ENCODE data around the gene HNRNPLL.

DNA sequence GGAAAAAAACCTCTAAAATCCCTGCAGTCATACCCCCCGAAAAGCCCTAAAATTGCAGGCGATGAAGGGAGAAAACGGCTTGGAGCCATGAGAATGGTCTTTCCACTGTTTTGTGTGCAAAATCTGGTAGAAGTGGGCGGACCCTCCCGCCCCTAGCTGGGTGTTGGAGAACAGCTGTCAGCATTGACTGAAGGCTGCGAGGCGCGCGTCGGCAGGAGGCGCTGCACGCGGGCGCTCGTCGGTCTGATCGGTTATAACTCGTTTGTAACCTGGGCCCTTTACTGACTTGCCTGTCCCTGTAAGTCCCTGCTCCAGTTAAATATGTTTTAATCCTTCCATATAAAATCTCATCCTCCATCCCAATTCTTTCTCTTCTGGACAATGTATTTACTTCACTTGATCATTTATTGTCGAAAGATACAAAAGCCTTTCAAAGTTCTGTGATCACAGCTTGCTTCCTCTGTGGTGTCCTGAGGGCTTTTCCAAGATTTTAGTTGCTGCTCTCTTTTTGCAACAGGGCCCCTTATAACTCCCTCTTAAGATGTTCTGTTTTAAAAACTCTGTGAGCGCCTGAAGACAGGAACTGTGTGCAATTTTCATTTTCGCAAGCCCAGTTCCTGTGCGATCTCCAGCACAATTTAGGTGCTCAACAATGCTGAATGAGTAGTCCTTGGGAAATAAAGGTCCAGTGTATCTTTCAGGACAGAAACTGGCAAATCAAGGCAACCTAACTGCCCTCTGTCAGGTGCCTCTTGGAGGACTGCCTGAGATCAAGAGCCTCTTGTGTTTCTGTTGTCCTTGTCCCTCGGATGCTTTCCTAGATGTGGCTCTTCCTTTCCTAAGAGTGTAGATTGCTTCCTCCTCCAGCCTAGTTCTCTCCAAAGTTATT is 918 bp upstream of the HNRNPLL start:
- TF ChIP-seq, protein P1, sequence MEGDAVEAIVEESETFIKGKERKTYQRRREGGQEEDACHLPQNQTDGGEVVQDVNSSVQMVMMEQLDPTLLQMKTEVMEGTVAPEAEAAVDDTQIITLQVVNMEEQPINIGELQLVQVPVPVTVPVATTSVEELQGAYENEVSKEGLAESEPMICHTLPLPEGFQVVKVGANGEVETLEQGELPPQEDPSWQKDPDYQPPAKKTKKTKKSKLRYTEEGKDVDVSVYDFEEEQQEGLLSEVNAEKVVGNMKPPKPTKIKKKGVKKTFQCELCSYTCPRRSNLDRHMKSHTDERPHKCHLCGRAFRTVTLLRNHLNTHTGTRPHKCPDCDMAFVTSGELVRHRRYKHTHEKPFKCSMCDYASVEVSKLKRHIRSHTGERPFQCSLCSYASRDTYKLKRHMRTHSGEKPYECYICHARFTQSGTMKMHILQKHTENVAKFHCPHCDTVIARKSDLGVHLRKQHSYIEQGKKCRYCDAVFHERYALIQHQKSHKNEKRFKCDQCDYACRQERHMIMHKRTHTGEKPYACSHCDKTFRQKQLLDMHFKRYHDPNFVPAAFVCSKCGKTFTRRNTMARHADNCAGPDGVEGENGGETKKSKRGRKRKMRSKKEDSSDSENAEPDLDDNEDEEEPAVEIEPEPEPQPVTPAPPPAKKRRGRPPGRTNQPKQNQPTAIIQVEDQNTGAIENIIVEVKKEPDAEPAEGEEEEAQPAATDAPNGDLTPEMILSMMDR (conservative IDR thresholded peaks at IDR 0.05; ENCODE audit: low read depth in 2 of 2): peak; percentile 86 to 91
- peak; percentile 63 for TF ChIP-seq CREB1 (CRISPR knock-in tag; IDR thresholded peaks at IDR 0.05; ENCODE audit: low read depth)
- no peak for TF ChIP-seq POLR2AphosphoS5 (IDR thresholded peaks at IDR 0.05; ENCODE audit: low read depth)
